ENCODE data around the gene ZBTB21.

Gene ZBTB21

GRCh38 chr21:42028766-42029425, 18.7 kb upstream of the ZBTB21 start:
- TF ChIP-seq, protein P1, sequence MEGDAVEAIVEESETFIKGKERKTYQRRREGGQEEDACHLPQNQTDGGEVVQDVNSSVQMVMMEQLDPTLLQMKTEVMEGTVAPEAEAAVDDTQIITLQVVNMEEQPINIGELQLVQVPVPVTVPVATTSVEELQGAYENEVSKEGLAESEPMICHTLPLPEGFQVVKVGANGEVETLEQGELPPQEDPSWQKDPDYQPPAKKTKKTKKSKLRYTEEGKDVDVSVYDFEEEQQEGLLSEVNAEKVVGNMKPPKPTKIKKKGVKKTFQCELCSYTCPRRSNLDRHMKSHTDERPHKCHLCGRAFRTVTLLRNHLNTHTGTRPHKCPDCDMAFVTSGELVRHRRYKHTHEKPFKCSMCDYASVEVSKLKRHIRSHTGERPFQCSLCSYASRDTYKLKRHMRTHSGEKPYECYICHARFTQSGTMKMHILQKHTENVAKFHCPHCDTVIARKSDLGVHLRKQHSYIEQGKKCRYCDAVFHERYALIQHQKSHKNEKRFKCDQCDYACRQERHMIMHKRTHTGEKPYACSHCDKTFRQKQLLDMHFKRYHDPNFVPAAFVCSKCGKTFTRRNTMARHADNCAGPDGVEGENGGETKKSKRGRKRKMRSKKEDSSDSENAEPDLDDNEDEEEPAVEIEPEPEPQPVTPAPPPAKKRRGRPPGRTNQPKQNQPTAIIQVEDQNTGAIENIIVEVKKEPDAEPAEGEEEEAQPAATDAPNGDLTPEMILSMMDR (IDR thresholded peaks at IDR 0.05; ENCODE audit: control insufficient read depth, insufficient read depth, low read depth, low read length, missing control alignments): no peak
- DNase-seq (ENCODE audit: low read depth): no peak
- H3K4me3 ChIP-seq (ENCODE audit: control insufficient read depth, low read depth, low read length): no peak overlapping the region

DNA sequence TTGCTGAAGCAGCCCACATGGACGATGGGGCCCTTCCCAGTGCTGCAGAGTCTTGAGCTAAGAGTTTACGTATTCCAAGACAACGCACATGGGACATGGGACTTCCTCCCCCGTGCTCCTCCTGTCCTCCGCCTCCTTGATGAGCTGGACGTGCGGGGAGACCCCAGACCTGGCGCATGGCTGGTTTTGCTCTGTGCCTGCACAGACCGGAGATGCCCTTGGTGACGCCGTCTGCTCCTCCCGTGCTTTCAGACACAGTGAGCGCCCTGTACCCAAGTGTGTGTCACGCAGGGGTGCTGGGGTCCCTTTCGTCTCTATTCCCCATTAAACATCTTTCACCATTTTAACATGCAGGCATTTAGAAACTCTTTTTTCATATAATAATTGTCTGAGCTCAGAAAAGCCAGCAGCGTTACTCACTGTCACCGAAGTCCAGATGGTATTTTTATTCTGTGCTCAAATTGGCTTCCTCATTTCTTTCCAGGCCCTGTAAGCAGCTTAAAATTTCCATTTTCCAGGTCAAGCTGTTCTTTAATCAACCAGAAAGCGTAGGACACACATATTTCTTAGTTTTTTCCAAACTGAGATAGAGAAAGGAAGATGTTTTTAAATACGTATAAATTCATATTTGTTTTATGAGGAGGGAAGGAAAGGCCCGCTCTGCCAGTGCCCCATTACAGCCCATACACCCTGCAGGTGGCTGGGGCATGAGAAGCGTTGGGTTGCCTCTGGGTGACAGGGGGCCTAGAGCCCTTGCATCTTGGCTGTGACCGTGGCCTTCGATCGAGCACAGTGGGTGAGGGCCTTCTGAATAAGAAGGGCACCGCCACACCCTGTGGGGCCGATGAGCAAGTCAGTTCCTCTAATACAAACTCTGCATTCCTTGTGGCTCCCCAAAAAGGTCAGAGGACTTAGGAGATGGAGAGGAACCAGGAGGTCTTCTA, 17.9 kb upstream of the ZBTB21 start:
- no peak overlapping the region for H3K4me3 ChIP-seq (ENCODE audit: control insufficient read depth, low read depth, low read length)
- no peak for DNase-seq (ENCODE audit: low read depth)
- TF ChIP-seq, protein P1 (IDR thresholded peaks at IDR 0.05; ENCODE audit: control insufficient read depth, insufficient read depth, low read depth, low read length, missing control alignments): no peak

DNA sequence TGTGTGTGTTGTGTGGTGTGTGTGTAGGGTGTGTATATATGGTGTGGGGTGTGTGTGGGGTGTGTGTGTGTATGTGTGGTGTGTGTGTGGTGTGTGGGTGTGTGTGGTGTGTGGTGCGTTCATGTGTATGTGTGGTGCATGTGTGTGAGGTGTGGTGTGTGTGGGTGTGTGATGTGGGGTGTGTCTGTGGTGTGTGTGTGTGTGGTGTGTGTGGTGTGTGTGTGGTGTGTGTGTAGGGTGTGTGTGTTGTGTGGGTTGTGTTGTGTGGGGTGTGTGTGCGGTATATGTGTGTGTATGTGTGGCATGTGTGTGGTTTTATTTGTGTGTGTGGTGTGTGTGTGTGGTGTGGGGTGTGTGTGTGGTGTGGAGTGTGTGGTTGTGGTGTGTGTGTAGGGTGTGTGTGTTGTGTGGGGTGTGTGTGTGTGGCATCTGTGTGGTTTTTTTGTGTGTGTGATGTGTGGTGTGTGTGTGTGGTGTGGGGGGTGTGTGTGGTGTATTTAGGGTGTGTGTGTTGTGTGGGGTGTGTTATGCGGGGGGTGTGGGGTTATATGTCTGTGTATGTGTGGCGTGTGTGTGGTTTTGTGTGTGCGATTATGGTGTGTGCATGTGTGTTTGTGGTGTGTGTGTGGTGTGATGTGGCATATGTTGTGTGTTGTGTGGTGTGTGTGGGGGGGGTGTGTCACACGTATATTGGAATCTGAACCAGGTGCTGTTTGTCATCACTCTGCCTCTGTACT, 17.1 kb upstream of the ZBTB21 start:
- H3K4me3 ChIP-seq (ENCODE audit: control insufficient read depth, low read depth, low read length): no peak overlapping the region
- DNase-seq (ENCODE audit: low read depth): no peak
- TF ChIP-seq, protein P1 (IDR thresholded peaks at IDR 0.05; ENCODE audit: control insufficient read depth, insufficient read depth, low read depth, low read length, missing control alignments): no peak

GRCh38 chr21:42026082-42026435, 15.9 kb upstream of the ZBTB21 start:
- DNase-seq (ENCODE audit: low read depth): no peak
- TF ChIP-seq, protein P1 (IDR thresholded peaks at IDR 0.05; ENCODE audit: control insufficient read depth, insufficient read depth, low read depth, low read length, missing control alignments): no peak
- H3K4me3 ChIP-seq (ENCODE audit: control insufficient read depth, low read depth, low read length): no peak overlapping the region

DNA sequence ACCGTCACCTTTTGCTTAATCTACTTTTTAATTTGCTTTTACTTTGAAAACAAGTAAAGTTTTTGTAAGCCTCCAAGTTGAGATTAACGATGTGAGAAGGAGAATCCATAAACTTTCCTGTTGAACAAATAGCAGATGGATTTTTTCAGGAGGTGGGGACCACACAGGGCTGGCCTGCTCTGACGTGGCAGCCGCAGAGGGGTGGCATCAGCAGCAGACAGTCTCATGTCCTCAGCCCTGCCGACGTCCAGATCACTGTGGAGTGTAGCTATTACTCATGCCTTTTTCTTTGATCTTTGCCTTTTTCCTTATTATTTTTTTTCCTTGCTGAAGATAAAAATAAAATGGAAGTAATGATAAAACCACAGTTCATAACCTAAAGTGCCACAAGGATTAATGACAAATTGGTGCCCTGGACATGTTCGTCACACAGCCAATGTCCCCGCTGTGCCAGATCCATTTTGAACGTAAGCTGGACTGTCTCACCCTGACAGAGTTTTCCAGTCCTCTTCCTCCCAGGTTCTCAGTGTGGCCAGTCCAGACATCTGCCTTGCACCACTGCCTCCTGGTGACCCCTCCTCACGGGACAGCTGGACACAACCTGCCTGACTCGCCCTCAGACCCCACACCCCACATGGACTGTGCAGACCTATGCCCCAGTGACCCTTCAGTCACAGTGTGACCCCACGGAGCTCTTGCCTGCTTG, 15.4 kb upstream of the ZBTB21 start:
- DNase-seq (ENCODE audit: low read depth): peak; percentile 75
- no peak overlapping the region for H3K4me3 ChIP-seq (ENCODE audit: control insufficient read depth, low read depth, low read length)
- TF ChIP-seq, protein P1 (IDR thresholded peaks at IDR 0.05; ENCODE audit: control insufficient read depth, insufficient read depth, low read depth, low read length, missing control alignments): no peak

DNA sequence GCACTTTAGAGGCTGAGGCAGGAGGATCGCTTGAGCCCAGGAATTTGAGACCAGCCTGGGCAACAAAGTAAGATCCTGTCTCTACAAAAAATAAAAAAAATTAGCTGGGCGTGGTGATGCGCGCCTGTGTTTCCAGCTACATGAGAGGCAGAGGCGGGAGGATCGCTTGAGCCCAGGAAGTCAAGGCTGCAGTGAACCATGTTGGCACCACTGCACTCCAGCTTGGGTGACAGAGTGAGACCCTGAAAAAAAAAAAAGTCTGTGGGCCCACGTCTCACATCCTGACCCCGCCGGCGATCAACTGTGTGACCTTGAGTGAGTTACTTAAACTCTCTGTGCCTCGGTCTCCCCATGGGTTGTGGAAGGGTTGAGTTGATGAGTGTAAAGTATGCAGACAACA, 12.7 kb upstream of the ZBTB21 start:
- H3K4me3 ChIP-seq (ENCODE audit: control insufficient read depth, low read depth, low read length): no peak overlapping the region
- TF ChIP-seq, protein P1 (IDR thresholded peaks at IDR 0.05; ENCODE audit: control insufficient read depth, insufficient read depth, low read depth, low read length, missing control alignments): no peak
- no peak for DNase-seq (ENCODE audit: low read depth)

Data from AG09309 (cell line).